GM23338 (cell line): ENCODE measurements around the gene CNTNAP2. TPM values are rescaled to one million over a fixed set of nuclear protein-coding genes. Genes with fewer than 3 reads are reported as not detected.

ENCODE experiments used
- ATAC-seq: fragments of 200-7000 bp; cut with Tn5 transposase; 3 replicates; pipeline ENCODE4 v1.9.1; 2020
- DNase-seq: peaks from one replicate; pipeline ENCODE4 v3.0.0-alpha.2; 2015; ENCODE audit warnings: low spot score
- H2AFZ ChIP-seq: fragments of 200-600 bp; sonication (generic); 2 replicates; pipeline ENCODE4 v1.8.0; 2016; ENCODE audit warnings: antibody characterized with exemption, mild to moderate bottlenecking, moderate library complexity
- H3F3A ChIP-seq: fragments of 200-600 bp; sonication (generic); replicated peaks from 2 replicates; pipeline ENCODE4 v1.8.0; 2017; ENCODE audit warnings: antibody characterized with exemption, mixed run types, low read depth
- H3K27ac ChIP-seq: fragments of 200-600 bp; sonication (generic); 2 replicates; pipeline ENCODE4 v1.6.1; 2016; ENCODE audit warnings: low read depth
- H3K27me3 ChIP-seq: fragments of 200-600 bp; sonication (generic); 2 replicates; pipeline ENCODE4 v1.8.0; 2016; ENCODE audit warnings: mild to moderate bottlenecking, mixed run types, moderate library complexity; ENCODE audit not compliant: insufficient read depth
- H3K36me3 ChIP-seq: fragments of 200-600 bp; sonication (generic); 2 replicates; pipeline ENCODE4 v1.8.0; 2016; ENCODE audit warnings: mild to moderate bottlenecking; ENCODE audit not compliant: insufficient read depth
- H3K4me1 ChIP-seq: fragments of 200-600 bp; sonication (generic); 2 replicates; pipeline ENCODE4 v1.8.0; 2016; ENCODE audit warnings: mild to moderate bottlenecking, moderate library complexity; ENCODE audit not compliant: insufficient read depth
- H3K4me2 ChIP-seq: fragments of 200-600 bp; sonication (generic); 2 replicates; pipeline ENCODE4 v1.7.1; 2017; ENCODE audit warnings: mixed run types
- H3K4me3 ChIP-seq: fragments of 200-600 bp; sonication (generic); 2 replicates; pipeline ENCODE4 v1.6.1; 2016; ENCODE audit warnings: mixed run types
- H3K79me2 ChIP-seq: fragments of 200-600 bp; sonication (generic); replicated peaks from 2 replicates; pipeline ENCODE4 v1.8.0; 2017; ENCODE audit warnings: mild to moderate bottlenecking; ENCODE audit not compliant: insufficient read depth
- H3K9me2 ChIP-seq: fragments of 200-600 bp; sonication (generic); 2 replicates; pipeline ENCODE4 v1.8.0; 2017; ENCODE audit not compliant: insufficient read depth
- H4K20me1 ChIP-seq: fragments of 200-600 bp; sonication (generic); replicated peaks from 2 replicates; pipeline ENCODE4 v1.8.0; 2017; ENCODE audit warnings: mild to moderate bottlenecking; ENCODE audit not compliant: insufficient read depth
- H3K27ac Mint-ChIP-seq: 2 replicates; pipeline ENCODE4 v1.8.0; 2020; ENCODE audit warnings: inconsistent platforms, mild to moderate bottlenecking, moderate library complexity, mixed read lengths
- H3K27me3 Mint-ChIP-seq: 3 replicates; pipeline ENCODE4 v1.8.0; 2022; ENCODE audit warnings: low read depth, mild to moderate bottlenecking, moderate library complexity, mixed read lengths, inconsistent platforms; ENCODE audit not compliant: insufficient read depth, poor library complexity
- H3K36me3 Mint-ChIP-seq: 3 replicates; pipeline ENCODE4 v1.8.0; 2021; ENCODE audit warnings: low read depth, mild to moderate bottlenecking, inconsistent platforms, moderate library complexity, mixed read lengths
- H3K4me1 Mint-ChIP-seq: 3 replicates; pipeline ENCODE4 v1.8.0; 2020; ENCODE audit warnings: mild to moderate bottlenecking, inconsistent platforms, mixed read lengths
- H3K4me3 Mint-ChIP-seq: 3 replicates; pipeline ENCODE4 v1.8.0; 2021; ENCODE audit warnings: moderate library complexity, mild to moderate bottlenecking, inconsistent platforms, mixed read lengths
- H3K9me3 Mint-ChIP-seq: 3 replicates; pipeline ENCODE4 v1.8.0; 2020; ENCODE audit warnings: moderate library complexity, mild to moderate bottlenecking, inconsistent platforms, mixed read lengths
- CREB1 ChIP-seq: fragments of 250-450 bp; sonication (Bioruptor Pico); IDR thresholded peaks from 2 replicates; pipeline ENCODE4 v1.5.0; 2020; ENCODE audit warnings: low read depth, mild to moderate bottlenecking, moderate library complexity
- CTCF ChIP-seq, 2 experiments: fragments of 200-600 bp in 1 of 2; sonication (generic) in 1 of 2; conservative IDR thresholded peaks; 2 replicates each; pipeline versions ENCODE4 v1.5.1 to v1.6.1; 2016 to 2017; ENCODE audit warnings: antibody characterized with exemption in 2 of 2, low read depth in 2 of 2, mild to moderate bottlenecking in 2 of 2, moderate library complexity in 1 of 2
- ETS1 ChIP-seq: IDR thresholded peaks from 2 replicates; pipeline ENCODE4 v1.6.1; 2016; ENCODE audit warnings: antibody characterized with exemption
- EZH2 ChIP-seq: fragments of 200-600 bp; sonication (generic); IDR thresholded peaks from one replicate; pipeline ENCODE4 v1.8.0; 2017; ENCODE audit warnings: antibody characterized with exemption, mild to moderate bottlenecking, low read depth; ENCODE audit not compliant: unreplicated experiment
- EZH2phosphoT487 ChIP-seq: fragments of 200-600 bp; sonication (generic); IDR thresholded peaks from one replicate; pipeline ENCODE4 v1.8.1; 2018; ENCODE audit warnings: antibody characterized with exemption; ENCODE audit not compliant: unreplicated experiment
- JUNB ChIP-seq: IDR thresholded peaks from one replicate; pipeline ENCODE4 v1.6.1; 2016; ENCODE audit warnings: antibody characterized with exemption; ENCODE audit not compliant: unreplicated experiment
- NANOG ChIP-seq: IDR thresholded peaks from 2 replicates; pipeline ENCODE4 v1.6.1; 2016; ENCODE audit warnings: antibody characterized with exemption, borderline replicate concordance
- POLR2AphosphoS5 ChIP-seq: IDR thresholded peaks from 2 replicates; pipeline ENCODE4 v1.6.1; 2016; ENCODE audit warnings: antibody characterized with exemption, low read depth
- REST ChIP-seq: IDR thresholded peaks from one replicate; pipeline ENCODE4 v1.6.1; 2018; ENCODE audit warnings: antibody characterized with exemption; ENCODE audit not compliant: unreplicated experiment
- STAT1 ChIP-seq: IDR thresholded peaks from one replicate; pipeline ENCODE4 v1.6.1; 2016; ENCODE audit warnings: antibody characterized with exemption; ENCODE audit not compliant: unreplicated experiment
- ZNF114 ChIP-seq: fragments of 250-450 bp; sonication (Bioruptor Pico); IDR thresholded peaks from 2 replicates; pipeline ENCODE4 v1.5.0; 2020; ENCODE audit warnings: mild to moderate bottlenecking, moderate library complexity
- ZNF331 ChIP-seq: fragments of 250-450 bp; sonication (Bioruptor Pico); IDR thresholded peaks from 2 replicates; pipeline ENCODE4 v1.5.0; 2020; ENCODE audit warnings: low read depth, mild to moderate bottlenecking, moderate library complexity
- polyA plus RNA-seq: library from polyadenylated mRNA; unstranded; fragments of >200 nt; fragmentation: Nextera tagmentation; extraction: Ambion mirVana; gene quantifications from 2 replicates; pipeline ENCODE4 v1.2.1, GENCODE V29; 2016
- total RNA-seq: library from RNA; depleted of rRNA; stranded (reverse); fragments of >200 nt; shearing (Covaris generic); gene quantifications from 2 replicates; pipeline ENCODE4 v1.2.3, GENCODE V29; 2014

Gene CNTNAP2
- total and polyA plus RNA-seq, 2 experiments from 2014 or later = 38.2 to 61.3 TPM

- TF ChIP-seq ZNF114 (CRISPR knock-in tag) (no peak), ETS1 (no peak), EZH2phosphoT487 (no peak), EZH2 (no peak), STAT1 (no peak), POLR2AphosphoS5 (no peak), ZNF331 (no peak), NANOG (no peak), CREB1 (CRISPR knock-in tag) (no peak)
Measured at GRCh38 chr7:148042935-148043631, 1926.5 kb downstream of the CNTNAP2 start (continued).

GRCh38 chr7:148044173-148044572, 1927.6 kb downstream of the CNTNAP2 start:
- H3K9me2 ChIP-seq = no peaks in the 10 kb centered on the region
- peaks cover 5% of the 10 kb centered on the region; the same call in 1 of the 2 replicates for H3K36me3 ChIP-seq
- H3K4me2 ChIP-seq = no peak overlapping the region
- no peaks in the 10 kb centered on the region for H4K20me1 ChIP-seq
- Mint-ChIP-seq H3K27me3 (peaks cover 4% of the 10 kb centered on the region), H3K36me3 (no peaks in the 10 kb centered on the region), H3K4me3 (no peak overlapping the region), H3K27ac (no peak overlapping the region), H3K4me1 (no peaks in the 10 kb centered on the region; the same call in 2 of the 3 replicates), H3K9me3 (peaks cover 18% of the 10 kb centered on the region; the same call in 2 of the 3 replicates)
- H3K27ac ChIP-seq = no peak overlapping the region
- no peaks in the 10 kb centered on the region for H3F3A ChIP-seq
- no peak for ATAC-seq
- TF ChIP-seq JUNB (no peak), ZNF114 (CRISPR knock-in tag) (no peak), REST (no peak), EZH2 (no peak), CTCF (conservative IDR thresholded peaks at IDR 0.05; ENCODE audit: low read depth in 2 of 2) (no peak), ETS1 (no peak), NANOG (no peak), POLR2AphosphoS5 (no peak), STAT1 (no peak)
- no peaks in the 10 kb centered on the region for H3K4me1 ChIP-seq
- no peak for DNase-seq
- no peak overlapping the region for H3K4me3 ChIP-seq
- no peak overlapping the region for H2AFZ ChIP-seq
- no peaks in the 10 kb centered on the region for H3K27me3 ChIP-seq
- no peaks in the 10 kb centered on the region for H3K79me2 ChIP-seq
